H4 (cell line): Measurements from ENCODE around the gene DGKZ. TPM values are rescaled to one million over a fixed set of nuclear protein-coding genes. Genes with fewer than 3 reads are reported as not detected.
A peak's percentile ranks its signal among the peaks of the same experiment; 100 is the strongest.

ENCODE experiments used
- DNase-seq: peaks from one replicate; pipeline ENCODE4 v3.0.0-alpha.2; 2015; ENCODE audit warnings: low spot score
- total RNA-seq: library from RNA; depleted of rRNA; stranded (reverse); fragments of >200 nt; shearing (Covaris generic); gene quantifications from 2 replicates; pipeline ENCODE4 v1.2.3, GENCODE V29; 2014

The DGKZ gene
- total RNA-seq, 1 experiment from 2014 or later, result 25.3 TPM

DNA sequence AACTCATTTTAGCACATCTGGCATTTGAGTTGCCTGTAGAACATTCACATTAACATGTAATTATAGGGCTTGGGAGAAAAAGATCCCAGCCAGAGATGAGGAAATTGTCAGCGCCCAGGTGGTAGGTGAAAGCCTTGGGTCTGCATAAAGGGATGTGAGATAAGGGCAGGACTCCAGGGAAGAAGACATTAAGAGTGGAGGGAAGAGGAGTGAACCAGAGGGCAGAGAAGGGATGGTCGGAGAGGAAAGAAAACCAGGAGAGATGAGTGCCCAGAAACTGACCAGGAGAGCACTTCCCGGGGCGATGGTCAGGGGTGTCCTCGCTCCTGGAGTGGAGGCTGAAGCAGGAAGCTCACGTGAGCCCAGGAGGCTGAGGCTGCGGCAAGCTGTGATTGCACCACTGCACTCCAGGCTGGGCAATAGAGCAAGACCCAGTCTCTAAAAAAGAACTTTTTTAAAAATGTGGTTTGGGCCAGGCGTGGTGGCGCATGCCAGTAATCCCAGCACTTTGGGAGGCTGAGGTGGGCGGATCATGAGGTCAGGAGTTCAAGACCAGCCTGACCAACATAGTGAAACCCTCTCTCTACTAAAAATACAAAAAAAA lies 20.3 kb upstream of the DGKZ start:
- DNase-seq, result no peak

DNA sequence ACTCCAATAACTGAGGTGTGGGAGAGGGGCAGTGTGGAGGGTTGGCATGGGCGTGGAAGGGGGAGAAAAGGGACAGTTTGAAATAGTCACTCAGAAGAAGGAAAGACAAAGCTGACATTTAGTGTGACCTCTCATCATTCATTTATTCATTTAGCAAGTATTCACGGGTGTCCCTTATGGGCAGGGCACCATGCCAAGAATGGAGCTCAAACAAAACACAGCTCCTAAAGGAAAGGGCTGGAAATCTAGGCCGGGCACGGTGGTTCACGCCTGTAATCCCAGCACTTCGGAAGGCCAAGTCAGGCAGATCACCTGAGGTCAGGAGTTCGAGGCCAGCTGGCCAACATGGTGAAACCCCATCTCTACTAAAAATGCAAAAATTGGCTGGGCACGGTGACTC lies 19.4 kb upstream of the DGKZ start:
- DNase-seq, result no peak

DNA sequence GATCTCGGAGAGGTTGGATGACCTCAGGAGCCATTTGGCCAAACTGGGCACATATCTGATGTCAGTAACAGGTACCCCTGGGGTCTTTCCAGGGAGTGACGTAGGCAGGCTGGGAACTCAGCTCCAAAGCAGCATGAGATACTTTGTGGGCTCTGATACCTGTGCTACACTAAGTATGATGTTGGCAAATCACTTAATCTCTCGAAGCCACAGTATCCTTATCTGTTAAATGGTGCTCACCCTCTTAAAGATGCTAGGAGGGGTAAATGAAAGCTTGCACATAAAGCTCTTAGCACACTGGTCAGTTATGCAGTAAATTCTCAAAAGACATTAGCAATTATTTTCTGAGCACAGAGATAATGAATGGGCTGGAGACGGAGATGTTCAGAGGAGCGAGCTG lies 17.1 kb upstream of the DGKZ start:
- no peak for DNase-seq

- DNase-seq, result no peak
Observed at GRCh38 chr11:46330563-46331281, 16.5 kb upstream of the DGKZ start.

- no peak for DNase-seq
Observed at GRCh38 chr11:46331282-46331984, 15.8 kb upstream of the DGKZ start.

- DNase-seq, result no peak
Observed at GRCh38 chr11:46332093-46332567, 15.1 kb upstream of the DGKZ start.

DNA sequence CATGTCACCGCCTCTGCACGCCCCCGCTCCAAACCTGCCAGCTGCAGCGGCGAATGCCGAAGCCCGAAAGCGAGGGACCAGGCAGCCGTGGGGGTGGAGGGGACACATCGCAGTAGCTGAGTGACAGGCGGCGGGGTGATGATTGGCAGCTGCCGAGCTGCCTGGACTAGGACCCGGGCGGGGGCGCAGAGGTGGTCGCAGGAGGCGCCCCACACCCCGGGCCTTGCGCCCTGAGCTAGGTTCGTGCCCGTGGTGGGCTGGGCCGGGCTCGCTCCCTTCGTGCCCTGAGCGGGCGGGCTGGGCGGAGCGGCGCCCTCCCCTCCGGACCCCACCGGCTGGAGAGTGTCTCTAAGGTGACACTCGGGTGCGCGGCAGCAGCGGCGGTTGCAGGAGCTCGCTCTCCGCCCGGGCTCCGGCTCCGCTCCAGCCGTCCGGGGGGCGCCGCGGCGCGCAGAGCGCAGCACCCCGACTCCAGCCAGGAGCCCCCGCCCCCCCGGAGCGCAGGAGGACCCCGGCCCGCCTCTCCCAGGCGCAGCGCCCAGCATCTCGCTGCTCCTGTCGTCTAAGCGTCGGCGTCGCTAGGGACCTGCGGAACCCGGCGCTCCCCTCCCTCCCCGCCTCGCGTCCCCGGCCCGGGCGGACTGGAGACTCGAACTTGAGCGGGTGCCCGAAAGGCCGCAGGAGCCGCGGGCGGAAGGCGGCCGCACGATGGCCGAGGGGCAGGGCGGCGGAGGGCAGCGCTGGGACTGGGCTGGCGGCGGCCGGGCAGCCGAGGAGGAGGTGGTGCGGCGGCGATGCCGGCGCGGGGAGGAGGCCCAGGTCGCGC lies 14.5 kb upstream of the DGKZ start:
- no peak for DNase-seq

GRCh38 chr11:46333394-46333947 lies 13.8 kb upstream of the DGKZ start:
- DNase-seq, result no peak

DNA sequence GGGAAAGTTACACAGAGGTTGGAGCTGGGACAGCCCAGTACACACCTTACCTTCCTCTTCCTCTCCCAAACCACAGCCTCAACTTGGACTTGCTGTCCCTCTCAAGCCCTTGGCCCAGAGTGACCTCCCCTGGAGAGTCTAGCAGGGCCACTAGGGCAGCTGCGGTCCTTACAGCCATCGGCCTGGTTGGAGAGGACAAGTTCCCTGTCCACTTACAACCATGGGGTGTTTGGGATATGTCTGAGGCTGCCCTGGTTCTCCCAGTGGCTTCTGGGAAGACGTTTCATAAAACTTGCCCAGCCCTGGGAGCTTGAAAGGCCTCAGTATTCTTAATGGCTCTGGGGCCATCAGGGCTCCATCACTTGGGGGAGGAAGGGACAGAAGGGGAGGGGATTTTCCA lies 13.1 kb upstream of the DGKZ start:
- DNase-seq, result no peak

DNA sequence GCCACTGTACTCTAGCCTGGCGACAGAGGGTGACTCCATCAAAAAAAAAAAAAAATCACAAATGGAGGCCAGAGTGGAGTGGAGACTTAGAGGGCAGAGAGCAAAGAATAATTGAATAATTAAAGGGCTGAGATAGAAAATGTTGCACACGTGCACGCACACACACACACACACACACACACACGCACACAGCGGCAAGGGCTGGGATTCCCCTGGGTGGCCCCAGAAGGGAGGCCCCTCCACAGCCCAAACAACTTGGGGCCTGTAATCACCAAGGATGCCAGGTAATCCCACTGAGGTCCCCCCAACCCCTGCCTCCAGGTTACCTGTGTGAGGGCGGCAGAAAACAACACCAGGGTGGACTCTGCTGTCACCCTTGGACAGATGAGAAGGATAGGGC lies 12.0 kb upstream of the DGKZ start:
- DNase-seq, result no peak

GRCh38 chr11:46335890-46336562 lies 11.2 kb upstream of the DGKZ start:
- DNase-seq, result no peak

- DNase-seq, result peak; percentile 90
Observed at GRCh38 chr11:46336563-46337180, 10.6 kb upstream of the DGKZ start.

GRCh38 chr11:46337626-46338345 lies 9.5 kb upstream of the DGKZ start:
- DNase-seq, result no peak

DNA sequence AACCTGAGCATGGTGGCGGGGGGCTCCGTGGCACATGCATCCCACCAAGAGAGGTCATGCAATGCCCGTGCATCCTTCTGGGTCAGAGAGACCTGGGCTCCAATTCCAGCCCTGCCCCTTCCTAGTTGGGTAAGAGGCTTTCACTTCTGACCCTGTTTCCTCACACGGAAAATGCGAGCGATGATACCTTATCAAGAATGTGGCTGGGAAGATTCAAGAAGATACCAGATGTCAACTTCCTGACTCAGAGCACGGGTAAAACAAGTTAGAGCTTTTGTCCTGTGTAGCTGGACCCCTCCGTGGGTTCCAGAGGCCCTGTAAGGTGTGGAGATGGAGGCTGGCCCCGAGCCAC lies 8.7 kb upstream of the DGKZ start:
- DNase-seq, result no peak

- no peak for DNase-seq
Observed at GRCh38 chr11:46338988-46339666, 8.1 kb upstream of the DGKZ start.

GRCh38 chr11:46339816-46340215 lies 7.4 kb upstream of the DGKZ start:
- DNase-seq, result no peak

DNA sequence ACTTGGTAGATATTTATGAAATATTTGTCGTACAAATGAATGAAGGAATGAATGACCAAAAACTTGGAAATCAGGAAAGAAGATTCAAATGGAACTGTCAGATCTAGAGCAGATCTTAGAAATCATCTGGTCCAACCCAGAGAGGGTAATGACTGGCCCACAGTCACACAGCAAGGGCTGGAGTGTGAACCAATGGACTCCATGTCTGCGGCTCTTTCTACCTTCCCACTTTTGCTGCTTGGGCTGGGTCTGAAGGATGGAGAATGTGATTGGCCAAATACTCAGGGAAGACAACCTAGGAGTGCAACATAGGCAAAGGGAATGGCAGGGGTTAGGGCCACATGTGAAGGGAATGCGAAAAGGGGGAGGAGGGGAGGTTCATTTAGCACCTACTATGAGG lies 5.8 kb upstream of the DGKZ start:
- no peak for DNase-seq

DNA sequence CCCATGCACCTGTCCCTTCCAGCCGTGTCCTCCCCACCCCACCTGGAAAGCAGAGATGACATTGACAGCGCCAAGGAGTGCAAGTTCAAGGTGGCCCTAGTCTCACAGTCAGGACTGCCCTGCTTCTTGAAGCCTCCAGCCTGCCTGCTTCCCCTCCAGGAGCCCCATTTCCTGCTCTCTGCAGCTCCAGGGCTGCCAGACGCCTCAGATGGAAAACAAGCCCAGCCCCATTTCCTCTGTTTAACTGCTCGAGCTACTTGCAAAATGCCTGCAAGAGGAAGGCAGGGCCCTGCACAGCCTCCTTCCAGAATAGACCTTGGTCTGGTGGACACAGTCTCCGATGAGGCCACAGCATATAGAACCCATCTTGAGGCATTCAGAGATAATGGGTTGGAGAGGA lies 5.0 kb upstream of the DGKZ start:
- DNase-seq, result no peak

DNA sequence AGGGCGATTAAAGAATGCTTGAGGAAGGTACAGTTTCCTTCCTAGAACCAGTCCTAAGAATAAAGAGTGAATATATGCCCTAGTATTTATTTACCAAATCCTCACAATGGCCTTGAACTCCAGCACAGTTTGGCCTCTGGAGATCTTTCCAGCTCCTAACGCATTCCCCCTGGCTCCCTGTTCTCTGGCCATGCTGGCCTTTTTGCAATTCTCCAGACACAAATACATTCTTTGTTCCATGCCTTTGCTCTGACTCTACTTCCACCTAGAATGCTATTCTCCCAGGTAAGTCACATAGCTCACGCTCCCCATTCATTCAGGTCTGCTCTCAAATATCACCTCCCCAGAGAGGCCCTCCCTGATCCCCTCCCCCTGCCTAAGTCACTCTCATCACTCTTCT lies 3.7 kb upstream of the DGKZ start:
- no peak for DNase-seq

- no peak for DNase-seq
Observed at GRCh38 chr11:46345131-46345597, 2.1 kb upstream of the DGKZ start.
